ENCODE measurements around the gene ETNK2. TPM values are rescaled to one million over a fixed set of nuclear protein-coding genes. Genes with fewer than 3 reads are reported as not detected.
"Not testable (repeated sequence)": the region's sequence is repeated elsewhere in the genome, so short reads cannot be mapped to it uniquely, and the experiment has no call there.

Gene ETNK2
- total RNA-seq, 1 experiment from 2014 or later, result 1.1 TPM

DNA sequence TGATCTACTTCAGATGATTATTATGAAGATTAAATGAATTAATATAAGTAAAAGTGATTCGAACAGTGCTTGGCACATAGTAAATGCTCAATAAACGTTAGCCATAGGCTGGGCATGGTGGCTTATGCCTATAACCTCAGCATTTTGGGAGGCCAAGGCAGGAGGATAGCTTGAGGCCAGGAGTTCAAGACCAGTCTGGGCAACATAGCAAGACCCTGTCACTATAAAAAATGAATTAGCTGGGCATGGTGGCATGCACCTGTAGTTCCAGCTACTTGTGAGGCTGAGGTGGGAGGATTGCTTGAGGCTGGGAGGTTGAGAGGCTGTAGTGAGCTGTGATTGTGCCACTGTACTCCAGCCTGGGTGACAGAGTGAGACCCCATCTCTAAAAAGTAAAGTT is 52.1 kb downstream of the ETNK2 start:
- DNase-seq (ENCODE audit: low read depth), result not testable (repeated sequence)

DNA sequence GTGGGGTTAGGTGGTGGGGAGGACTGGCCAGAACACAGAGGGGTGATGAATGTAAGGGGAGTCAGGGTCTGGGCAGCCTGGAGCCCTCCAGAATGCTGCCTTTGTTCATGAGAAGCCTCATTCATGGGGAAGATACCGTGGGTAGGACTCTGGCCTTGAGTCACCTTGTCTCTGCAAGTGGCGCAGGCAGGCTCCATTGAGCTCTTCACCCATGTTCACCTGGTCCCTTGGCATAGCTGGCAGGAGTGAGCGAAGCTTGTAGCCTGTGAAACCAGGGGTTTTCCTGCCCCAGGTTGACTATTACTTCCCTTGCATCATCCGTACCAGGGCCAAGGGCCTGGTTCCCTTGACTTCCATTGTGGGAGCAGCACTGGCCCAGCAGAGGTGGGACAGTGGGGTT is 53.2 kb downstream of the ETNK2 start:
- no peak for DNase-seq (ENCODE audit: low read depth)

DNA sequence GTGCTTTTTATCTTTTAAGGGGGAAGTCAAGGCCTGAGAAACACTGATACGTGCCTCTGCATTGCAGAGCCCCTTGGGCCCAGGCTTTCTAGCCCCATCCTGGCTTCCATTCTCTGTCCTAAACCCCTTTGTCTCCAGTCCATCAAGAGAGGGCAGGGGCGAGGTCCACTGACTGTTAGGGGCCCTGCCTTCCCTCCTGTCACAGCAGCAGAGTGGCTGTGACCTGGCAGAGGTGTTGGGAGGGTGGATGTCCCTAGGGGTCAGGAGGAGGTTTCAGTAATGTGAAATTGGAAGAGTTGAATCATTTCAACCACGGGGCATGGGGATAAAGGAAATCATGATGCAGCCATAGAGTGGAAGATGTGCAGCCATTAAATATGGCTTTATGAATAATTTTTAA is 54.9 kb downstream of the ETNK2 start:
- DNase-seq (ENCODE audit: low read depth), result no peak

DNA sequence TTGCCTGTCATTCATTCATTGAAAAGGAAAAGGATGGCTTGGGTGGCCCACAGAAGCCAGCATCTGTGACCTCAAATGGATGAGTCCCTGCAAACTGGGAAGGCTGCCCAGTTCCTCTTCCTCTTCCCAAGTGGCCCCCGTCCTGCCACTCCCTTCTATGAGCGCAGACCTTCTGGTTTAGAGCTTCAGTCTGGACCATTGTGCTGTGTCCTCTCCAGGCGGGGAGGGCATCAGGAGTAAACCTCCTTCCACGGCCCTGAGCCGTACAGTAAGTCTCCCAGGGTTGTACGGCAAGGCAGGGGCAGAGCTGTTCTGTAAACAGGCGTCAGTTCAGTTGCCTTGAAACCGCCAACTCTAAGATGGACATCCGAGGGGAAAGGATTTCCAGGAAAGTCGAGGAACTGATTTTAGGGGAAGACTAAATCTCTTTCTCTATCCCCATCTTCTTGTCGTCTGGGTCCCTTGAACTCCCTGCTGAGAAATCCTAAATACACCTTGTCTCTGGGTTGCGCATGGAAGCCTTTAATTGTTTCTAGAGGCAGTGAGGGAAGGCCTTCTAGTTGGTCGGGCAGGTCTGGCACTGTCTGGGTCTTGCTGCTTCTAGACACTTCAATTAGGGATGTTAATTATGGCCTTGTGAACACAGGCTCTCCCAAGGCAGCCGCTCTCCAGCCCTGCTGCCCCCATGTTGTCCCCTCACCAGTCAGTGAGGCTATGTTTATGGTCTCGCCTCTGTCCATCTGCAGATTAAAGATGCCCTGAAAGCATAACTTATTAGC is 56.8 kb downstream of the ETNK2 start:
- no peak for DNase-seq (ENCODE audit: low read depth)

DNA sequence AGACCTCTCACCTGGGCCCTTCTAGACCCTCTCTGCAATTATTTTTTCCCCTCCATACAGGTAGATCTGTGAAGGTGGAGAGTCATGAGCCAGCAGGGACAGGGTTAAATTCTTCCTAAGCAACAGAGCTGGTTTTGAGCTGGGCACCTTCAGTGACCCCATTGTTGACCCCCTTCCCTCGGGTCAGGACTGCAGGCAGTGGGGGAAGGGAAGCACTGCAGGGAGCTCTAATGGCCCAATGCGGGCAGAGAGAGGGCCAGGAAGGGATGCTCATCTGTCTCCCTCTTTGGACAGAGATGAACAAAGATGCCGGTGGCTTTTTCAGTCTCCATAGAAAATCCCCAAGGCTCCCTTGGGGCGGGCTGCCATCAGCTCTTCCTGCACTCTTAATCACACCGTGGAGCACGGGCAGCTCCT is 57.5 kb downstream of the ETNK2 start:
- no peak for DNase-seq (ENCODE audit: low read depth)

DNA sequence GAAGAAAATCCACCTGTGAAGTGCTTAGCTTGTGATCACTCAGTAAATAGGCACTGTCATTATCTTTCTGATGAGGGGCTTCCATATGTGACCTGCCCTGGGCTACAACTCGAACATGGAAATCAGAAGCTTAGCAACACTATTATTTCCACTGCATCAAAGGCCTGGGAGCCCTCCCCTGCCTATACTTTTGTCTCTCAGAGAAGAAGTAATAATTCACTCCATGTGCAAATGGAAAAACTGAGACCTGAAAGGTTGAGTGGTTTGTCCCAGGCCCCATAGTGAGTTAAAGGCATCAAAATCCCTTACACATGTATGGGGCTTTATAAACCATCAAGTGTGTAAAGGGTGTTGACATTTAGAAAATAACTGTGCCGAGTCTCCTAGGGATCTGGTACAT is 58.1 kb downstream of the ETNK2 start:
- no peak for DNase-seq (ENCODE audit: low read depth)

DNA sequence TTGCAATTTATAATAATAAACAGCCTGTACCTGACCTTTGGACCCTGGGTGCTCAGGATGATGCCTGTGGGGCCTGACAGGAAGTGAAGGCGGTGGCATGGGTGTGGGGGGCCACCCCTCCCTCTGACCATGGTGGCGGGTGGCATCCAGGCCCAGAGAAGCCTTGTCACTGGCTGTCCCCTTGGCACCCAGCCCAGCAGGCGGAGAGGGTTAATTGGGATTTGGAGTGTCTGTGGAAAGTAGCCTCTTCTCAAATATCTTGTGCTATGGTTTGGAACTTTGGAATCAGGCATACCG is 58.5 kb downstream of the ETNK2 start:
- DNase-seq (ENCODE audit: low read depth), result no peak

DNA sequence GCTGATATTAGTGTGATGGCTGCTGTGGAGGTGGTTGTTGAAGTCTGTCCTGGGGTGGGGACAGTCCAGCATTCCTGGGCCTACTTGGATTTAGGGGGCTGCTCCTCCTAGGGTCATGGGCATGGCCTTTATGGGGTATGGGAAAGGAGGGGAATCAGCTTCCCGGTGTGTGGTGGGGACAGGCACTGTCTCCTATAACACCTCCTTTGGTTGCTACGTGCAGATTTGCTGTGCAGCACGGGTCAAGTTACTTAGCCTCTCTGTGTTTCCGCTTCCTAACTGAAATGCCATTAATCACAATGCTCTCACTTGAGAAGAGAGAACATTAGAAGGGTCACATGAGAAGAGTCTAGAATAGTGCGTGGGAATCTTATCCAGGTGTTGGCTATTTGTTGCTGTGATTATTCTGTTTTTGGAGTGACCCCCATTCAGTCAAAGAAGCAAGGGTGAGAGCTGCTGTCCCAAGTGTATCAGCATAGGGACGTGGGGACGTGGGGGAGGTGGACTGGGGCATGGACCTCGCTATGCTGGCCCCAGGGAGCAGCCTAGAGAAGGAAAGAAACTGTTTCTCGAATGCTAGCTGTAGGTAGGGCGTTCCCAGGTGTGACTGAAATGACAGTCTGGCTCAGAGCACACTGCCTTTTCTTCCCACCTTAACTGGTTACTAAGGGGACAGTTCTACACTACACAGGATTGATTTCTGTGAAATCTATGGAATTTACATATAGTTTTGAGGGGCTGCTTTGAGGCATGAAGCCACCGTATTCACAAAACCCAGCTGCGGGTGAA is 59.0 kb downstream of the ETNK2 start:
- DNase-seq (ENCODE audit: low read depth), result no peak

DNA sequence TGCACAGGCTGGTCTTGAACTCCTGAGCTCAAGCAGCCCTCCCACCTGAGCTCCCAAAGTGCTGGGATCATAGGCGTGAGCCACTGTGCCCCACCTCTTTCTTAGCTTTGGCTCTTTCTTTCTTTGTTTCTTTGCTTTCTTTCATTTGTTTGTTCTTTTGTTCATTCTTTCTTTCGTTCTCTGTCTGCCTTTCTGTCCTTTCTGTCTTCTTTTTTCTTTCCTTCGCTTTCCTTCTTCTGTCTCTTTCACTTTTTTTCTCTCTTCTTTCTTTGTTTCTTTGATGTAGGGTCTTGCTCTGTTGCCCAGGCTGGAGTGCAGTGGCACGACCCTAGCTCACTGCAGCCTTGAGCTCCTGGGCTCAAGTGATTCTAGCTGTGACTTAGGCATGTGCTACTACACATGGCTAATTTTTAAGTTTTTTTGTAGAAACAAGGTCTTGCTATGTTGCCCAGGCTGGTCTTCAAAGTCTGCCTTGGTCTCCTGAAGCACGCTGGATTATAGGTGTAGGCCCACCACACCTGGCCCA is 60.0 kb downstream of the ETNK2 start:
- no peak for DNase-seq (ENCODE audit: low read depth)

DNA sequence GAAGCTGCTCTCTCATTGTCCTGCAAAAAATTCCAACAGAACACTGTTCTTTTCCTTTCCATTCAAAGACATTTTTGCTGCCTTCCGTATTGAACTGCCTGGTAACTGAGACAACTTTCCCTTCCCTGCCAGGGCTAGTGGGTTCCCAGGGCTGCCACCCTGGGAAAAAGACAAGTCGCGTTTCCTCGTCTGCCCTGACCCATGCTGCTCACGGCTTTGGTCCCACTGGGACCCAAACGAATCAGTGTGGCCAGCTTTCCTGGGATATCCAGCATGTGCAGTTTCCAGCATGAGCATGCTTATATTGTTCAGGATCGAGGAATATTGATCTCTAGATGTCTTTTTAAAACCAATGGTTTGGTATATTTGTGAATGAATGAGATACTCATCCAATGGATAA is 60.8 kb downstream of the ETNK2 start:
- DNase-seq (ENCODE audit: low read depth), result no peak

DNA sequence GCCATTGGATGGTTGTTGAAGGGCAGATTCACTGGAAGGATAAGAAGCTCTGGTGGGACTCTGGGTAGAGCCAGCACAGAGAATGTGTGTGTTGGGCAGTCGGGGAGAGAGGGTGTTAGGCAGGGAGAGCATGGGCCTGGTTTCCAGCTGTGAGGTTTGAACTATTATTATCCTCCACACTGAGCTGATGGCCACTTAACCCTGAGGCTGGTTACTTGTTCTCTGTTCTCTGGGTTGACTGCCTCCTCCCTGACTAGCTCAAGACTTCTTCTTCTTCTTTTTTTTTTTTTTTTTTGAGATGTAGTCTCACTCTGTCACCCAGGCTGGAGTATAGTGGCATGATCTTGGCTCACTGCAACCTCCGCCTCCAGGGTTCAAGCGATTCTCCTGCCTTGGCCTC is 61.7 kb downstream of the ETNK2 start:
- not testable (repeated sequence) for DNase-seq (ENCODE audit: low read depth)

DNA sequence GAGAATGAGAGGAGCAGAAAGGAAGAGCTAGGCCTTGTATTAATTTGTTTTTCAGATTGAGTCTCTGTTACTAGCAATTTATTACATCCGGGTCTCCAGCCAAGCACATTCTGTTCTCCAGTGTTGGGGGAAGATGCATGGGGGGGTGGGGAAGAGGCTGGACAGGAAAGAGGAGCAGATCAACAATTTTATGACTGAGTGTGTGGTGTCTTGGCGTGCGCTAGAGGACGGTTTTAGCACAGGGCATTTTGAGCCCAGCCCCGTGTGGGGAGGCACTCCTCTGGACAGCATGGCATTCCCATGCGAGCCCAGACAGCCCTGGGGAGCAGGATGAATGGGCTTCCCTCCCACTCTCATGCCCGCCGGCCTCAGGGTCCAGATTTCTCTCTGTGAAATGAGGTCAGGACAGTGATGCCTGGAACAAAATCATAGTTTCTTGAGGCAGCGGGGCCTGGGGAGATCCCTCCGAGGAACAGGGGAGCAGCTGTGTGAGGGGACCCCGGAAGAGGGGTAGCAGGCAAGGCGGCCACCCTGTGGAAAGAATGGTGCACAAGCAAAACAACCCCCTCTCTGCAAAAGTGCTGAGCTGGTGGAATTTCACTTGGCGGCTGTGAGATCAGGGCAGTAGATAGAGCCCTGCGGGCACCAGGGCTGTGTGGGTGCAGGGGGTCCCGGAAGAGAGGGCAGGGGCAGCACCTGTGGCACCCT is 62.6 kb downstream of the ETNK2 start:
- peak; percentile 68 for DNase-seq (ENCODE audit: low read depth)

DNA sequence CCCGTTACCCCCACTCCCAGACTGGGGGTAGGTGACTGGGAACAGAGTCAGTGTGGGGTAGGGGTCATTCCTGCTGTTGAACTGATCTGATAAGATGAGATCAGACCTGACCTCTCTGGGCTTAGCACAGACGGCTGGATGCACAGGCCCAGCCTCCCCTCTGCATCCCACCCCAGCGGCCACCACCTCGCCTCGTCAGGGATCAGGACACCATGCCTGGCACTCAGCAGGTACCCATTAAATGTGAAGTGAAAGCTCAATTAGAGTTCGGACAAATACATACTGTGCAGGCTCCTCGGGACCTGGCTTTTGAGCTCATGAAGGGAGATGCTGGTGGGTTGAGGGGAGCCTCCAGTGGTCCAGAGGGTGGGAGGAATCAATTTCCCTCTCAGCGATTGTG is 63.2 kb downstream of the ETNK2 start:
- DNase-seq (ENCODE audit: low read depth), result no peak

DNA sequence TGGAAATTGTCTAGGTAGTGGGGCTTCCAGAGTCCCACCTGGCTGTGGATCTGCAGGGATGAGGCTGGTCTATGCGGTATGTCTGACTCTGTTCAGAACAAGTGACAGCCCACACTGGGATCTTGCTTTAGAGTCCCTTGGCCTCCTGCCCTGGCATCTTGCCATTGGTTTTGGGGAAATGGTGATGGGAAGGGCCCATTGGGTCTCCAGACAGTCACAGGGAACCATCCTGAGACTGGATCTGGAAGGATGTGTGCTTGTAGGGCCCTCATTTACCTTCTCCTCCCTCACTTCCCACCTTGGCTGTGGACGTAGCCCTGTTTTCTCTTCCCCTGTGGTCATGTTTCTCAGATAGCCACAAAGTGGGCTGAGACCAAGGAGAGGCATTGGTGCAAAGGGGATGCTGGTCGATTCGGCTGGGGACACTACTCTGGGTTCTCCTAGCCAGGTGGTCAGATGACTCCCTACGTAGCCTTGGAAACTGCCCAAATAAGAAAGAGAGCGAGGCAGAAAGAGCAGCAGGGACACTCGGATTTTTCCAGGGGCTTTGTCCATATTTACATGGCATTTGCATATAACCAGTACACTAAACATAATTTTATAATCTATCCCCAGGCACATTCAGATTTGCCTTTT is 63.8 kb downstream of the ETNK2 start:
- DNase-seq (ENCODE audit: low read depth), result no peak

DNA sequence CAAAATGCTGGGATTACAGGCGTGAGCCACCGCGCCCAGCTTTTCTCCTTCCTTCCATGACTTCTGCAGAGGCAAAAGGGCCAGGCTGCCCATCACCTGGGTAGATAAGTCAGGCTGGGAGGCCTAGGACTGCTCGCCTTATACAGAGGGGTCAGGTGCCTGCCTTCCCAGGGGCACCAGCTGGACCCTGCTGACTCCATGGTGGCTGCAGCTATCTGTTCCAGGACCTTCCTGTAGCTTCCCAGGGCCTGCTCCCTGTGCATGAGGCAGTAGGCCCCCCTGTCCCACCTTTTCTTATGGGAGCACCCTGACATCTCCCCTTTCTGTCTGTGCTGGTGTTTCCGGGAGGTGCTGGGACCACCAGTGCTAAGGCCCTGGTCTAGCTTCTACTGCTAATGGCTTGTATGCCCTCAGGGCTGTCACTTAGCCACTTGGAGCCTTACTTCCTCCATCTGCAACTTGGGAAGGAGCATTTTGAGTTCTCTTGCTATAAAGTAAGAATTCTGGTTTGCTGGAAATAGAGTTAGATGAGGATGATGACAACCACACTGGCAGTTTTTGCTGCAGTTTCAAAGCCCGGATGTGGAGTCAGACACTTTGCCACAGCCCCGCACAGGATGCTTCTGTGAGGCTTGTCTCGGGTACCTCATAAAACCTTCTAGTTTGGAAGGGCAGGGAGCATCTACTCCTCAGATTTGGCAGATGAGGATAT is 64.5 kb downstream of the ETNK2 start:
- DNase-seq (ENCODE audit: low read depth), result no peak

DNA sequence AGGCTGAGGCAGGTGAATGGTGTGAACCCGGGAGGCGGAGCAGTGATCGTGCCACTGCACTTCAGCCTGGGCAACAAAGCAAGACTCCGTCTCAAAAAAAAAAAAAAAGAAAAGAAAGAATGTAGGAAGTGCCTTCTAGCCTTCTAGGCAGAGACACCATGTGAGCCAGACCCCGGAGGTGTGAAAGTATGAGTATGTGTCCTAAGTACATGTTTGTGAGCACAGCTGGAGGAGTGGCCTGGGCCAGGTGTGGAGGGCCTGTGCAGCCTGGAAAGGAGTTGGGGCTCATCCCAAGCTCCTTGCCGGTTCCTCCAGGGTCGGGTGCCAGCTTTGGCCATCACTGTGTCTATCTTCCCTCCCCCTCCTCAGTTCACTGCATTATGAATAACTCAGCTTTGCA is 66.0 kb downstream of the ETNK2 start:
- DNase-seq (ENCODE audit: low read depth), result no peak

DNA sequence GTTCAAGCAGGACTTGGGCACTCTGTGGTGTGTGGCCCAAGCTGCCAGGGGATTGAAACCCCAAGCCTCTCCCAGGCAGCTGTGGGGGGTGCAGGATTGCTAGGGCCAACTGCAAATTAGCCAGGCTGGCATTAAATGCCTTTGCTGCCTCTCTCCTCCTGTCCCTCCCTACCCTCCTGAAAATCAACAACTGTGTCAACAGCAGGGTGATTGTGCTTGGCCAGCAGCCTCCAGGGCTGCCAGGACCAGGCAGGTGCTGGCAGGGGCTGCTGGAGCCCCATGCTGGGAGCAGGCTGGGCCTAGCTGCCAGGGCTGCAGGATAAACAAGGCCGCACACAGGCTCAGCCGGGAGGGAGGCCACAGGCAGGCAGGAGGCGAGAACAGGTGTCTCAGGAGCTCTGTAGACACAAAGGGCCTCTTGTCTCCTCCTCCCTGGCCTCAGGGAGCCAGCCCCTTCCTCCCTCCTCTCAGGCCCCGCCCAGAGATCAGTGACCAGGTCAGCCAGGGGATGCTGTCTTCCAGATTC is 67.5 kb downstream of the ETNK2 start:
- DNase-seq (ENCODE audit: low read depth), result peak; percentile 85

DNA sequence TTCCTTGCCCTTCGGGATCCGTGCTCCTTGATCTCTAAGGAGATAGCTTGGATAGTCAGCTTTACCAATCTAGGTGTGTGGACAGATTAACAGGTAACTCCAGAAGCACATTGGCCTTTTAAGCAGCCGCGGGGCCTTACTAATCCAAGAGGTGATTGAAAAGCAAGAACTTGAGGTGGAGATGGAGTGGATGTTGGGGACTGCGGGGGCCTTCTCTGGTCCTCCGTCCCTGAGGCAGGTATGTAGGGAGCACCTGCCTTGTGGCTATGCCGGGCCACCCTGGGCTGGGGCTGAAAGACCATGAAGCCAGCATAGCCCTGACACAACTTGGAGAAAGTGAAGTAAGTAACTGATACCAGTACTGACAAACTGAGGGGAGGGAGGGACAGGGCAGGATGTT is 68.4 kb downstream of the ETNK2 start:
- no peak for DNase-seq (ENCODE audit: low read depth)

DNA sequence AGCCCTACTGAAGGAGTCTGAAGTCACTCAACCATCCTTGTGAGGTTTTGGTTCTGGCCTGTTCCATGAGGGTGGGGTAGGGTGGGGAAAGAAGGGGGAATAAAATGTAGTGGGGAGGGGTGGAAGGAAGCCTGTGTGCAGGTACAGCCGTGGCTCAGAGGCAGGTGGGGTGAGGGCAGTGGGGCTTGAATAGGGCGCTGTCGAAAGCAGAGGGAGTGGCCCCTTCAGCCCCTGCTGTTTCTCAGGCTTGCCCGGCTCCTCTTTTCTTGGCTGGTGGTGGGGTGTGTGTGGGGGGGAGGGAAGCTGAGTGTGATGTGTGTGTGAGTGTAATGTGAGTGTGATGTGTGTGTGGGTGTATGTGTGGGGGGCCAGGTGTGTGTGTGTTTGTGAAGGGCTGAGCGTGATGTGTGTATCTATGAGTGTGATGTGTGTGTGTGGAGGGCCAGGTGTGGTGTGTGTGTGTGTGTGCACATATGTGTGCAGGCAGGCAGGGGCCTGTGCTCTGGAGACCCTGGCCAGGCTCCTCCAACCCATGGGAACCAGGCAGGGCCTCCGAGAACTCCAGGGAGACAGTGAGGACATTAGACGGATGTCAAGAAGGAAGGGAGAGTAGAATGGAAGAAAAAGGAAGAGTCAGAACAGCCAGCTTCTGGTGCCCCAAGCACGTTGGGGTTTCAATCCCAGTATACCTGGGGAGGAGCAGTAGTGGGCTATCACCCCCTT is 69.9 kb downstream of the ETNK2 start:
- DNase-seq (ENCODE audit: low read depth), result no peak

DNA sequence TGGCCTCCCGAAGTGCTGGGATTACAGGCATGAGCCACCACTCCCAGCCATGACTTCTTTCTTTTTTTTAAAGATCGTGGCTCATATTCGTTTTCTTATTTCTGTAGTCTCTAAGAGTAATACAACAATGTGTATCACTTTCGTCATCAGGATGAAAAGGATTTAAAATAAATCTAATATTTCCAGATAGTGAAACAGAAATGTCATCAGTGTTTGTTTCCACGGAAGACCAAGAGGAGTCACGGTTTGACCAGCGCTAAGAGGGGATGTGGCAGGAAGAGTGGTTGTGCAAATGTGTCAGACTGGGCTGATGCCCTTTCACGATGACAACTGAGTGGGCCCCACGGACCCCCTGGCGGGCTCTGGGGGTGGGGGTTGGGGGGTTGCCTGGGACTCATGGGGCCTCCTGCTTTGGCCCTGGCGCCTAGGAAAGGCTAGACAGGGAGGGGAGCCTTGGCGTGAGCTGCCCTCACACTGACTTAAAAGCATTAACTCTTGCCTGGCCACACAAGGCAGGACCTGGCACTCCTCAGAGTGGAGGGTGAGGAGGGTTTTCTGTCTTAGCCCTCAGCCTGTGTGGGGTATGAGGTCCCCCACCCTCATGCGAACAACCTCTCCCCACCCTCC is 70.6 kb downstream of the ETNK2 start:
- no peak for DNase-seq (ENCODE audit: low read depth)
